ENCODE data around the gene OR5AU1. TPM values are rescaled to one million over a fixed set of nuclear protein-coding genes. Genes with fewer than 3 reads are reported as not detected.

Gene OR5AU1
- polyA plus RNA-seq, 1 donor from 2014 or later: not detected

DNA sequence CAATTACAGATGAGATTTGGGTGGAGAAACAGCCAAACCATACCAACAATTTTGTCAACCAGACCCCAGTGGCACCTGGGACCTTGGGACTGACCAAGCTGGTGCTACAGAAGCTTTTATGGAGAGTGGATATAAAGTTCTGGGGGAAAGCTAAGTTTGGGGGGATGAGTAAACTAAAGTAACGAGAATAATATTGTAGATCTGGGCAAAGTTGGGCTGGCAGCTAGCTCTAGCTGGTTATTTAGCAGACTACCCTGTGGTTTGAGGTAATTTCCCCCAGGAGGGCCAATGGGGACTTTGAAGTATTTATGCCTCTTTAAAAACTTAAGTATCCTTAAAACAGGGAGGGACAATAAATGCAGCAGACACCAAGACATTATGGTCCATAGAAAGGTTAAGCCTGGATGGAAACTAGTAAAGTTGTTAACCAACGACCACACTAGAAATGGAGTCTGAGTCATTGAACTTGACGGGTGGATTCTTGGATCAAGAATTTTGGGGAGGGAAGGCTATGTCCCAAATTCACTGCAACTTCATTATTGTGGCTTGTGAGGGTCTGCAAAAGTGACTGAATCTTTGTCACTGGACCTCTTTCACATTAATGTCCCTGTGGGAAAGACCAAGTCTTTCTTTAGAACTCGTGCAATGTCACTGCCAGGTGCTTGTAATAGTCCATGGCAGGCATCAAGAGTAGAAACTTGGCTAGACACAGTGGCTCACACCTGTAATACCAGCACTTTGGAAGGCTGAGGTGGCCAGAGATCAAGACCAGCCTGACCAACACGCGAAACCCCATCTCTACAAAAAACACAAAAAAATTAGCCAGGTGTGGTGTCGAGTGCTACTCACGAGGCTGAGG is 48.5 kb upstream of the OR5AU1 start:
- H3K9me2 ChIP-seq (ENCODE audit: insufficient read depth, low read length): no peaks in the 10 kb centered on the region
- no peaks in the 10 kb centered on the region for H3K79me2 ChIP-seq (replicated peaks; ENCODE audit: insufficient read depth, low read length)
- no peak overlapping the region for H3K27ac ChIP-seq (ENCODE audit: low read length)
- H3K9ac ChIP-seq (ENCODE audit: low read length): no peak overlapping the region
- peaks cover 4% of the 10 kb centered on the region for H3F3A ChIP-seq (ENCODE audit: insufficient read depth, low read length, poor library complexity, severe bottlenecking)
- no peak overlapping the region for H3K4me2 ChIP-seq (ENCODE audit: low read length)
- no peaks in the 10 kb centered on the region for H3K27me3 ChIP-seq (ENCODE audit: insufficient read depth, low read depth, low read length)
- no peaks in the 10 kb centered on the region for H3K36me3 ChIP-seq (ENCODE audit: insufficient read depth, low read length)
- no peaks in the 10 kb centered on the region for H4K20me1 ChIP-seq (ENCODE audit: insufficient read depth)
- no peak for TF ChIP-seq EP300 (conservative IDR thresholded peaks at IDR 0.05; ENCODE audit: poor library complexity, severe bottlenecking)
- TF ChIP-seq, protein P1, sequence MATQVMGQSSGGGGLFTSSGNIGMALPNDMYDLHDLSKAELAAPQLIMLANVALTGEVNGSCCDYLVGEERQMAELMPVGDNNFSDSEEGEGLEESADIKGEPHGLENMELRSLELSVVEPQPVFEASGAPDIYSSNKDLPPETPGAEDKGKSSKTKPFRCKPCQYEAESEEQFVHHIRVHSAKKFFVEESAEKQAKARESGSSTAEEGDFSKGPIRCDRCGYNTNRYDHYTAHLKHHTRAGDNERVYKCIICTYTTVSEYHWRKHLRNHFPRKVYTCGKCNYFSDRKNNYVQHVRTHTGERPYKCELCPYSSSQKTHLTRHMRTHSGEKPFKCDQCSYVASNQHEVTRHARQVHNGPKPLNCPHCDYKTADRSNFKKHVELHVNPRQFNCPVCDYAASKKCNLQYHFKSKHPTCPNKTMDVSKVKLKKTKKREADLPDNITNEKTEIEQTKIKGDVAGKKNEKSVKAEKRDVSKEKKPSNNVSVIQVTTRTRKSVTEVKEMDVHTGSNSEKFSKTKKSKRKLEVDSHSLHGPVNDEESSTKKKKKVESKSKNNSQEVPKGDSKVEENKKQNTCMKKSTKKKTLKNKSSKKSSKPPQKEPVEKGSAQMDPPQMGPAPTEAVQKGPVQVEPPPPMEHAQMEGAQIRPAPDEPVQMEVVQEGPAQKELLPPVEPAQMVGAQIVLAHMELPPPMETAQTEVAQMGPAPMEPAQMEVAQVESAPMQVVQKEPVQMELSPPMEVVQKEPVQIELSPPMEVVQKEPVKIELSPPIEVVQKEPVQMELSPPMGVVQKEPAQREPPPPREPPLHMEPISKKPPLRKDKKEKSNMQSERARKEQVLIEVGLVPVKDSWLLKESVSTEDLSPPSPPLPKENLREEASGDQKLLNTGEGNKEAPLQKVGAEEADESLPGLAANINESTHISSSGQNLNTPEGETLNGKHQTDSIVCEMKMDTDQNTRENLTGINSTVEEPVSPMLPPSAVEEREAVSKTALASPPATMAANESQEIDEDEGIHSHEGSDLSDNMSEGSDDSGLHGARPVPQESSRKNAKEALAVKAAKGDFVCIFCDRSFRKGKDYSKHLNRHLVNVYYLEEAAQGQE (IDR thresholded peaks at IDR 0.05; ENCODE audit: borderline replicate concordance): no peak
- no peak for TF ChIP-seq RAD21 (conservative IDR thresholded peaks at IDR 0.05)
- TF ChIP-seq, protein P2, sequence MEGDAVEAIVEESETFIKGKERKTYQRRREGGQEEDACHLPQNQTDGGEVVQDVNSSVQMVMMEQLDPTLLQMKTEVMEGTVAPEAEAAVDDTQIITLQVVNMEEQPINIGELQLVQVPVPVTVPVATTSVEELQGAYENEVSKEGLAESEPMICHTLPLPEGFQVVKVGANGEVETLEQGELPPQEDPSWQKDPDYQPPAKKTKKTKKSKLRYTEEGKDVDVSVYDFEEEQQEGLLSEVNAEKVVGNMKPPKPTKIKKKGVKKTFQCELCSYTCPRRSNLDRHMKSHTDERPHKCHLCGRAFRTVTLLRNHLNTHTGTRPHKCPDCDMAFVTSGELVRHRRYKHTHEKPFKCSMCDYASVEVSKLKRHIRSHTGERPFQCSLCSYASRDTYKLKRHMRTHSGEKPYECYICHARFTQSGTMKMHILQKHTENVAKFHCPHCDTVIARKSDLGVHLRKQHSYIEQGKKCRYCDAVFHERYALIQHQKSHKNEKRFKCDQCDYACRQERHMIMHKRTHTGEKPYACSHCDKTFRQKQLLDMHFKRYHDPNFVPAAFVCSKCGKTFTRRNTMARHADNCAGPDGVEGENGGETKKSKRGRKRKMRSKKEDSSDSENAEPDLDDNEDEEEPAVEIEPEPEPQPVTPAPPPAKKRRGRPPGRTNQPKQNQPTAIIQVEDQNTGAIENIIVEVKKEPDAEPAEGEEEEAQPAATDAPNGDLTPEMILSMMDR (IDR thresholded peaks at IDR 0.05; ENCODE audit: poor library complexity, severe bottlenecking): no peak
- TF ChIP-seq TAF1 (IDR thresholded peaks at IDR 0.05; ENCODE audit: low read depth): no peak
- TF ChIP-seq POLR2AphosphoS5 (IDR thresholded peaks at IDR 0.05): no peak
- no peak for TF ChIP-seq SMC3 (conservative IDR thresholded peaks at IDR 0.05; ENCODE audit: poor library complexity)
- no peak for TF ChIP-seq MXI1 (conservative IDR thresholded peaks at IDR 0.05; ENCODE audit: poor library complexity, severe bottlenecking)
- TF ChIP-seq EZH2 (IDR thresholded peaks at IDR 0.05; ENCODE audit: borderline replicate concordance, insufficient read depth, low read length, poor library complexity, severe bottlenecking): no peak
- no peak overlapping the region for H3K4me3 ChIP-seq (ENCODE audit: low read length)
- no peak overlapping the region for H2AFZ ChIP-seq (ENCODE audit: low read depth, low read length)
- no peaks in the 10 kb centered on the region for H3K9me3 ChIP-seq (ENCODE audit: low read length)

DNA sequence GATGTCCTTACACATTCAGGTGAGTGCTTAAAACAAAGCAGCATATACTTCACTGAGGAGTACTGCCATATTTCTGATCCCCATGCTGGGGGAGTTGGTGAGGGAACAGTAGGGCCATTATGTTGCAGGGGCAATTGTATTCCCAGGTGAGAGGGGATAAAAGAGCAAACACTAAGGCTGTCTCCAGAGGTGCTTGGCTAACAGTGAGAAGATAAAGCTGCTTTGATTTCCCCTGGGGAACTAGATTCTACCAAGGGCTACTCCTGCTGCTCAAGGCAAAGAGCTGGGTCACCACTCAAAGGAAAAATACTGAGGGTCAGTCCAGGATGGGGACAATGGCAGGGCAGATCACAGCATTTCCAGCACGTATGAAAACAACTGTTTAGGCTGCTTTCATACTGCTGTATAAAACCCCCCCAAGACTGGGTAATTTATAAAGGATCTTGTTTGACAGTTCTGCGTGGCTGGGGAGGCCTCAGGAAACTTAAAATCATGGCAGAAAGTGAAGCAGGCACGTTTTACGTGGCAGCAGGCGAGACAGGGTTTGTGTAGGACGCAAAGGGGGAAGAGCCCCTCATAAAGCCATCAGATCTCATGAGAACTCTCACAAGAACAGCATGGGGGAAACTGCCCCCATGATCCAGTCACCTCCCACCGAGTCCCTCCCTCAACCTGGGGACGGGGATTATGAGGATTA is 47.8 kb upstream of the OR5AU1 start:
- TF ChIP-seq TAF1 (IDR thresholded peaks at IDR 0.05; ENCODE audit: low read depth): no peak
- TF ChIP-seq POLR2AphosphoS5 (IDR thresholded peaks at IDR 0.05): peak; percentile 8
- TF ChIP-seq EZH2 (IDR thresholded peaks at IDR 0.05; ENCODE audit: borderline replicate concordance, insufficient read depth, low read length, poor library complexity, severe bottlenecking): no peak
- no peak for TF ChIP-seq SMC3 (conservative IDR thresholded peaks at IDR 0.05; ENCODE audit: poor library complexity)
- Histone ChIP-seq H3K4me3 (ENCODE audit: low read length) (no peak overlapping the region), H2AFZ (ENCODE audit: low read depth, low read length) (no peak overlapping the region), H3K9me3 (ENCODE audit: low read length) (no peaks in the 10 kb centered on the region), H3F3A (ENCODE audit: insufficient read depth, low read length, poor library complexity, severe bottlenecking) (peaks cover 4% of the 10 kb centered on the region), H3K79me2 (replicated peaks; ENCODE audit: insufficient read depth, low read length) (no peaks in the 10 kb centered on the region), H3K4me2 (ENCODE audit: low read length) (no peak overlapping the region), H3K27me3 (ENCODE audit: insufficient read depth, low read depth, low read length) (no peaks in the 10 kb centered on the region), H3K9me2 (ENCODE audit: insufficient read depth, low read length) (no peaks in the 10 kb centered on the region), H3K27ac (ENCODE audit: low read length) (no peak overlapping the region), H3K36me3 (ENCODE audit: insufficient read depth, low read length) (no peaks in the 10 kb centered on the region), H4K20me1 (ENCODE audit: insufficient read depth) (no peaks in the 10 kb centered on the region), H3K9ac (ENCODE audit: low read length) (no peak overlapping the region)

Measured in neural cell (in vitro differentiated cells).